Caki2 (cell line): ENCODE data around the gene CHTF8. TPM values are rescaled to one million over a fixed set of nuclear protein-coding genes. Genes with fewer than 3 reads are reported as not detected.
A peak's percentile ranks its signal among the peaks of the same experiment; 100 is the strongest.
"Not testable (repeated sequence)": the region's sequence is repeated elsewhere in the genome, so short reads cannot be mapped to it uniquely, and the experiment has no call there.

ENCODE experiments used
- DNase-seq: peaks from one replicate; pipeline ENCODE4 v3.0.0-alpha.2; 2015; ENCODE audit warnings: low read depth
- in situ Hi-C: cut with HindIII; loops from 2 replicates; pipeline ENCODE4 v1.10.0; 2016; ENCODE audit warnings: low sequenced_read_pairs, low pct_unique_long_range_greater_than_20kb, mixed read lengths
- total RNA-seq: library from RNA; depleted of rRNA; stranded (reverse); fragments of >200 nt; shearing (Covaris generic); gene quantifications from 2 replicates; pipeline ENCODE4 v1.2.3, GENCODE V29; 2014; ENCODE audit warnings: low replicate concordance; rRNA removed

The CHTF8 gene
- total RNA-seq = 191 and 253 TPM in 2 replicates

GRCh38 chr16:69132424-69133252 lies at the start of gene CHTF8, which contains the start of gene UTP4:
TSS of gene CHTF8 (minus strand) at chr16:69132588. CDS start at chr16:69121458, 11,130 bp downstream.
TSS of gene UTP4 (plus strand) at chr16:69132649. CDS start at chr16:69133460, 811 bp downstream.
- in situ Hi-C loops = no loop called here
- DNase-seq = peak; percentile 64

GRCh38 chr16:69180011-69180338 lies 47.6 kb upstream of the CHTF8 start:
- no peak for DNase-seq
- in situ Hi-C loops = no loop called here

- in situ Hi-C loops = no loop called here
- DNase-seq = peak; percentile 22
These were observed 47.1 kb upstream of the CHTF8 start for GRCh38 chr16:69179328-69180010.

- in situ Hi-C loops = no loop called here
- DNase-seq = no peak
These were observed 43.8 kb upstream of the CHTF8 start for GRCh38 chr16:69176033-69176800.

- in situ Hi-C loops = no loop called here
These were observed 39.1 kb upstream of the CHTF8 start for GRCh38 chr16:69171325-69172084.

GRCh38 chr16:69169607-69170352 lies 37.4 kb upstream of the CHTF8 start:
- DNase-seq = no peak
- in situ Hi-C loops = no loop called here

More at GRCh38 chr16:69171325-69172084, 39.1 kb upstream of the CHTF8 start:
- no peak for DNase-seq

- in situ Hi-C loops = no loop called here
- DNase-seq = no peak
These were observed 36.7 kb upstream of the CHTF8 start for GRCh38 chr16:69169051-69169450.

- in situ Hi-C loops = no loop called here
- no peak for DNase-seq
These were observed 34.9 kb upstream of the CHTF8 start for GRCh38 chr16:69166946-69167930.

GRCh38 chr16:69166221-69166833 lies 33.9 kb upstream of the CHTF8 start:
- DNase-seq = no peak
- in situ Hi-C loops = no loop called here

- in situ Hi-C loops = no loop called here
- no peak for DNase-seq
These were observed 33.2 kb upstream of the CHTF8 start for GRCh38 chr16:69165584-69165983.

GRCh38 chr16:69160192-69160591 lies 27.8 kb upstream of the CHTF8 start:
- no peak for DNase-seq
- in situ Hi-C loops = no loop called here

- in situ Hi-C loops = no loop called here
- DNase-seq = no peak
These were observed 24.8 kb upstream of the CHTF8 start for GRCh38 chr16:69157196-69157595.

- DNase-seq = peak; percentile 44
- in situ Hi-C loops = no loop called here
These were observed 17.9 kb upstream of the CHTF8 start for GRCh38 chr16:69150146-69150865.

GRCh38 chr16:69149621-69150020 lies 17.2 kb upstream of the CHTF8 start:
- DNase-seq, in situ Hi-C loops: not testable (repeated sequence)

GRCh38 chr16:69145658-69146057 lies 13.3 kb upstream of the CHTF8 start:
- in situ Hi-C loops = no loop called here
- DNase-seq = no peak
